ENCODE results near the gene SLC19A1.

Gene SLC19A1

DNA sequence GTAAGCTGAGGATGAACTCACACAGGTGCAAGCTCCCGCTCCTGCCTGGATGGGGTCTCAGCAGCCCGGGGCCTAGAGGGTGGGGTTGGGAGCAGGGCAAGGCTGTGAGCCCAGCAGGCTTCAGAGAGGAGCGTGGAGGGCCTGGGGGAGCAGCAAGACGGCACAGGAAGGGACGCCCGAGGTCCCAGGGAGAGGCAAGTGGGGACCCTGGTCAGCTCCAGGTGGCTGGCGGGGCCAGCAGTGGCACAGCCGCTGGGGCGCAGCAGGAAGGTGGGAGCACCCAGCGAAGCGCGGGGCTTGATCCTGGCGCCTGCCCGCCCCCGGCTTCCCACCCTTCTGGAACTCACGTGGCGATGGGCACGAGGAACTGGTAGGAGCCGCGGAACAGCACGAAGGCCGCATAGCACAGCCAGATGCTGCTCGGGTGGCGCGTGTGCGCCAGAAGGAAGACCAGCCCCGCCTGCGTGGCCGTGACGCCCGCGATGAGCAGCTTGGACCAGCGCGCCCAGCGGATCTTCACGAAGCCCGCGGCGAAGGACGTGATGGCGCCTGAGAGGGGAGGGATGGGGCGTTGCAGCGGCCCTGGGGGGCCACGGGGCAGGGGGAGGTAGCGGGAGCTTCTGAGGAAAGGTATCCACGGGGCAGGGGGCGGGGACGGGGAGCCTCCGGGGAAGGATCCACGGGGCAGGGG, 11.7 kb downstream of the SLC19A1 start:
- Histone ChIP-seq H3K9me2 (replicated peaks; ENCODE audit: insufficient read depth, low read length) (no peaks in the 10 kb centered on the region), H3K27ac (ENCODE audit: low read length) (no peak overlapping the region), H3K4me1 (ENCODE audit: low read length) (no peaks in the 10 kb centered on the region), H3K9ac (ENCODE audit: low read length) (no peak overlapping the region), H3K4me2 (ENCODE audit: low read depth, low read length) (no peak overlapping the region), H3F3A (ENCODE audit: insufficient read depth, low read length) (no peaks in the 10 kb centered on the region), H4K20me1 (ENCODE audit: insufficient read depth, low read length) (no peaks in the 10 kb centered on the region), H3K36me3 (replicated peaks; ENCODE audit: insufficient read depth, low read length) (no peaks in the 10 kb centered on the region; the same call in 1 of the 2 replicates), H3K9me3 (replicated peaks; ENCODE audit: insufficient read depth, low read length) (no peaks in the 10 kb centered on the region), H3K27me3 (replicated peaks; ENCODE audit: insufficient read depth, low read length) (no peaks in the 10 kb centered on the region), H2AFZ (ENCODE audit: low read length) (no peak overlapping the region), H3K4me3 (ENCODE audit: low read length) (no peak overlapping the region), H3K79me2 (ENCODE audit: low read length) (peaks cover 30% of the 10 kb centered on the region)
- TF ChIP-seq EZH2phosphoT487 (IDR thresholded peaks at IDR 0.05; ENCODE audit: low read length): no peak
- TF ChIP-seq, protein P1, sequence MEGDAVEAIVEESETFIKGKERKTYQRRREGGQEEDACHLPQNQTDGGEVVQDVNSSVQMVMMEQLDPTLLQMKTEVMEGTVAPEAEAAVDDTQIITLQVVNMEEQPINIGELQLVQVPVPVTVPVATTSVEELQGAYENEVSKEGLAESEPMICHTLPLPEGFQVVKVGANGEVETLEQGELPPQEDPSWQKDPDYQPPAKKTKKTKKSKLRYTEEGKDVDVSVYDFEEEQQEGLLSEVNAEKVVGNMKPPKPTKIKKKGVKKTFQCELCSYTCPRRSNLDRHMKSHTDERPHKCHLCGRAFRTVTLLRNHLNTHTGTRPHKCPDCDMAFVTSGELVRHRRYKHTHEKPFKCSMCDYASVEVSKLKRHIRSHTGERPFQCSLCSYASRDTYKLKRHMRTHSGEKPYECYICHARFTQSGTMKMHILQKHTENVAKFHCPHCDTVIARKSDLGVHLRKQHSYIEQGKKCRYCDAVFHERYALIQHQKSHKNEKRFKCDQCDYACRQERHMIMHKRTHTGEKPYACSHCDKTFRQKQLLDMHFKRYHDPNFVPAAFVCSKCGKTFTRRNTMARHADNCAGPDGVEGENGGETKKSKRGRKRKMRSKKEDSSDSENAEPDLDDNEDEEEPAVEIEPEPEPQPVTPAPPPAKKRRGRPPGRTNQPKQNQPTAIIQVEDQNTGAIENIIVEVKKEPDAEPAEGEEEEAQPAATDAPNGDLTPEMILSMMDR (IDR thresholded peaks at IDR 0.05; ENCODE audit: low read length): no peak
- no peak for TF ChIP-seq EZH2 (optimal IDR thresholded peaks at IDR 0.05; ENCODE audit: low read depth, low read length)
- DNase-seq: no peak

DNA sequence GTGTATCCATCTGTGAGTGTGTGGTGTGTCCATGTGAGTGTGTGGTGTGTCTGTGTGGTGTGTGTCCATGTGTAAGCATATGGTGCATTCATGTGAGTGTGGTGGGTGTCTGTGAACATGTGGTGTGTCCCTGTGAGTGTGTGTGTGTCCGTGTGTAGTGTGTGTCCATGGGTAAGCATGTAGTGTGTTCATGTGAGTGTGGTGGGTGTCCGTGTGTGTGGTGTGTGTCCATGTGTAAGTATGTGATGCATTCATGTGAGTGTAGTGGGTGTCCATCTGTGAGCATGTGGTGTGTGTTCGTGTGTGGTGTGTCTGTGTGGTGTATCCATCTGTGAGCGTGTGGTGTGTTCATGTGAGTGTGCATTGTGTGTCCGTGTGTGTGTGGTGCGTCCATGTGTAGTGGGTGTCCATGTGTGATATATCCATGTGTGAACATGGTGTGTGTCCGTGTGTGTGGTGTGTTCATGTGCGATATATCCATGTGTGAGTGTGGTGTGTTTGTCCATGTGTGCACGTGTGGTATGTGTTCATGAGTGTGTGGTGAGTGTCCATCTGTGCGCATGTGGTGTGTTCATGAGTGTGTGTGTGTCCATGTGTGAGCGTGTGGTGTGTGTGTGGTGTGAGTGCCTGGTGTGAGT, 12.3 kb downstream of the SLC19A1 start:
- no peak for DNase-seq
- Histone ChIP-seq H3K79me2 (ENCODE audit: low read length) (peaks cover 24% of the 10 kb centered on the region), H3K9ac (ENCODE audit: low read length) (no peak overlapping the region), H3K9me3 (replicated peaks; ENCODE audit: insufficient read depth, low read length) (no peaks in the 10 kb centered on the region), H3K4me1 (ENCODE audit: low read length) (no peaks in the 10 kb centered on the region), H3K36me3 (replicated peaks; ENCODE audit: insufficient read depth, low read length) (no peaks in the 10 kb centered on the region; the same call in 1 of the 2 replicates), H3K9me2 (replicated peaks; ENCODE audit: insufficient read depth, low read length) (no peaks in the 10 kb centered on the region), H2AFZ (ENCODE audit: low read length) (no peak overlapping the region), H3F3A (ENCODE audit: insufficient read depth, low read length) (no peaks in the 10 kb centered on the region), H3K4me3 (ENCODE audit: low read length) (no peak overlapping the region), H3K27ac (ENCODE audit: low read length) (no peak overlapping the region), H4K20me1 (ENCODE audit: insufficient read depth, low read length) (no peaks in the 10 kb centered on the region), H3K4me2 (ENCODE audit: low read depth, low read length) (no peak overlapping the region), H3K27me3 (replicated peaks; ENCODE audit: insufficient read depth, low read length) (no peaks in the 10 kb centered on the region)
- TF ChIP-seq, protein P1 (IDR thresholded peaks at IDR 0.05; ENCODE audit: low read length): no peak
- no peak for TF ChIP-seq EZH2phosphoT487 (IDR thresholded peaks at IDR 0.05; ENCODE audit: low read length)
- TF ChIP-seq EZH2 (optimal IDR thresholded peaks at IDR 0.05; ENCODE audit: low read depth, low read length): no peak

DNA sequence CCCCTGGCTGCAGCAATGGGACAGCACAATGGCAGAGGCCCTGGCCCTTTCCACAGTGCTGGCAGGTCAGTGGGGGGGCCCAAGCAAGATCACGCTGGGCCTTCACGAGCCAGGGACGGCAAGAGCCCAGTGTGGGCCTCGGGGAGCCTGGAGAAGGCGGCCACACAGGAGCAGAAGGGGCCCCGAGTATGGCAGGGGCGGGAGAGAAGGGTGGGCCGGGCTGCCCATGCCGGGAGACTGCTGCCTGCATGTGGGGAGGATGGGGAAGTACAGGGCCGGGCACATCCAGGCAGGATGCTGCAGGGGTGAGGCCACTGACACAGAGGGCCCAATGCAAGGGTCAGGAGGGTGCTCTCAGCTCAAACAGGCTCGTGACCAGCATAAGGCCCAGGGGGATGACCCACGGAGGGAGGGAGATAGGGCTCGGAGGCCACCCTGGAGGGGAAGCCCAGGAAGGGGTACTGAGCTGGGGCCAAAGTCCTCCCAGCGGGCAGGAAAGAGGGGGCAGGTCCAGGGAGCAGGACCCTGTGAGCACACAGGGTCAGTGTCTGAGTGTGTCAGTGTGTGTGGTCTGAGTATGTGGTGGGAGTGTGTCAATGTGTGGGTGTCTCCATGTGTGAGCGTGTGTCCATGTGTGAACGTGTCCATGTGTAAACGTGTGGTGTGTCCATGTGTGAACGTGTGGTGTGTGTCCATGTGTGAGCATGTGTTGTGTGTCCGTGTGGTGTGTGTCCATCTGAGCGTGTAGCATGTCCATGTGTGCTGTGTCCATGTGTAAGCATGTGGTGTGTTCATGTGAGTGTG, 13.1 kb downstream of the SLC19A1 start:
- H3K9me3 ChIP-seq (replicated peaks; ENCODE audit: insufficient read depth, low read length): no peaks in the 10 kb centered on the region
- H3K27me3 ChIP-seq (replicated peaks; ENCODE audit: insufficient read depth, low read length): no peaks in the 10 kb centered on the region
- H3K9me2 ChIP-seq (replicated peaks; ENCODE audit: insufficient read depth, low read length): no peaks in the 10 kb centered on the region
- H3K4me3 ChIP-seq (ENCODE audit: low read length): no peak overlapping the region
- TF ChIP-seq, protein P1 (IDR thresholded peaks at IDR 0.05; ENCODE audit: low read length): no peak
- TF ChIP-seq EZH2phosphoT487 (IDR thresholded peaks at IDR 0.05; ENCODE audit: low read length) (no peak), EZH2 (optimal IDR thresholded peaks at IDR 0.05; ENCODE audit: low read depth, low read length) (no peak)
- H4K20me1 ChIP-seq (ENCODE audit: insufficient read depth, low read length): no peaks in the 10 kb centered on the region
- H3K9ac ChIP-seq (ENCODE audit: low read length): no peak overlapping the region
- no peak overlapping the region for H3K27ac ChIP-seq (ENCODE audit: low read length)
- H3F3A ChIP-seq (ENCODE audit: insufficient read depth, low read length): no peaks in the 10 kb centered on the region
- peaks cover 17% of the 10 kb centered on the region for H3K79me2 ChIP-seq (ENCODE audit: low read length)
- no peak for DNase-seq
- H2AFZ ChIP-seq (ENCODE audit: low read length): no peak overlapping the region
- H3K4me1 ChIP-seq (ENCODE audit: low read length): no peaks in the 10 kb centered on the region
- no peaks in the 10 kb centered on the region; the same call in 1 of the 2 replicates for H3K36me3 ChIP-seq (replicated peaks; ENCODE audit: insufficient read depth, low read length)
- H3K4me2 ChIP-seq (ENCODE audit: low read depth, low read length): no peak overlapping the region

All from MM.1S (cell line).